NCI-H1436 treated with DMSO at 0.1 percent for 48 hours (cell line): ENCODE data around the gene FAM120B.

Experiments used
- DNase-seq: peaks from one replicate; lab custom pipeline; 2025; lab: John Stamatoyannopoulos, UW

FAM120B gene

DNA sequence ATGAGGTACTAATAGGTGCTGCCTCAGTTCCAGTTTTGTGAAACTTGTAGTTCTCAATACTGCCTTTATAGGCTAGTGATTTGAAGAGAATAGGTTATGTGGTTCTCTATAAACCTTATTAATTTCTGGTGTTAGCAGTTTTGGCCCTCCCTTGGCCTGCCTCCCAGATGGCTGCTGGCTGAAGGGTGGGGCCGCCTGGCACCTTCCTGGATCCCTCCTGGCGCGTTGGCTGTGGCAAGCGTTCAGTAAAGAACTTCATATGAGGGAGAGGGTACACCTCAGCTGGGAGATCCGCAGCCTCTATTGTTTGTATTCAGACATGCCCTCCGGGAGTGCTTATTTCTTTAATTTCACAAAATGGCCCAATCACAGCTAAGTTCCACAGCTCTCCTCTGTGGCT is 51.9 kb downstream of the FAM120B start:
- DNase-seq: no peak

DNA sequence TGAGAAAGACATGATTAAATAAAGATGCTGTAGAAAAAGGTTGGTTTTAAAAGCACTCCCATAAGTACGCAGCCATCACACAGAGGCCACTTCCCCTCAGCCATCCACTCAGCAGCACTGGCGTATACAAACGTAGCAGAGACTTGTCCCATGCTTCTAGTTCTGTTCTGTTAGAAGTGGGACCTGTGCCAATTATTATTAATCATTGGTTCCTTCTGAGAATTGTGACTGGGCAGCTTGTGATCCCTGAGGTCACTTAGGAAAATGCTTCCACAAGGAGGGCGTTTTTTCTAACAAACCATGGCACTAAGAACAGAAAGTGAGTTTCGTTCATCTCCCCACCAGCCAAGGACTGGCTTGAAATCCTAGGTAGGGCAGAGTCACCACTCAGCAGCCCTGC is 53.9 kb downstream of the FAM120B start:
- no peak for DNase-seq

DNA sequence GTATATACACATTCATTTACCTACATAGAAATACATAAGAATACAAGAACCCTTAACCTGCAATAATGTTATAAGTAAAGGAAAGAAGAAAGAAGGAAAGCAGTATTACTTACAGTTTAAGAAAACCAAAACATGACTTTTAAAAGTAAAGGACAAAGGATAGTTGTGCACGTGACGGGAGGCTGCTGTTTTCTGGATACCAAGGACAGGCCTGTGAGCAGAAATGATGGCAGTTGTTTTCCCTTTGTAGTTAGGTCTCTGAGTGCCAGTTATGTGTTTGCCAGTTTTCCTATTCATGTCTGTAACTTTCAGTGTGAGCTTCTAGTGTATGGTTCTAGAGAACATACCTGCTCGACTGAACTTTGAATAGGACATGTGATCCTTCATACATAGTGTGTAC is 54.8 kb downstream of the FAM120B start:
- DNase-seq: no peak

DNA sequence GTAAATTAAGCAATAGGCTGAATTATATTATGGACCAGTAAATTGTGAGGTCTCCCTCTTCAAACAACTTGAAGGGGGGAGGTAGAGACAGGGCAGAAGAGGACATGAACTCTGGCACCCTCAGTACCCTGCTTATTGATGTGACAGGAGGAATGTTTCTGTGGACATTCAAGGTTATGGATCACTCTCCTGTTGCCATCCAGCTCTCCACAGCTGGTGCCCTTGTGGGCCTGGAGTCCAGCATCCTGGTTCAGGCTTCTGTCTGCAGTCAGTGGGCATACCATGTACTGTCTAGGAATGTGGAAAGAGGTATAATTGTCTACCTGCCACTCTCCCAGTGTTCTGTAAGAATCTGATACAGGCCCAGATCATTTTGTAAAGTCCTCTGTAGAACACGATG is 55.6 kb downstream of the FAM120B start:
- no peak for DNase-seq

DNA sequence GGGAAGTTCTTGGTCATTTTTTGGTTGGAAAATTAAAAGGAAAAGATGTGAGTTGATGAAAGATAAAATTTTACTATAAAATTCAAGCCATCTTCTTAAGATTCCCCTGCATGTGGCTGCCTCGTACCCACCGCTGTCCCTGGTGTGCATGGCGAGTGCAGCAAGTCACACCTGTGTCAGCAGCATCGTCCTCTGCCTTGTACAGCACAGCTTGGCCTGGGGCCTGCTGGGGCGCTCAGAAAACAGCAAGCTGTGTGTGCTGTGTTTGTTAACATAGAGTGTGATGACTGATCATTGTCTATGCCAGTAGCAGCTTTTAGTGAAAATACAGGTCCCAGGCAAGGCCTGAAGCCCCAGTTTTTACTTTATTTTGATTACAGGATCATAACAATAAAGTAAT is 56.7 kb downstream of the FAM120B start:
- DNase-seq: no peak

DNA sequence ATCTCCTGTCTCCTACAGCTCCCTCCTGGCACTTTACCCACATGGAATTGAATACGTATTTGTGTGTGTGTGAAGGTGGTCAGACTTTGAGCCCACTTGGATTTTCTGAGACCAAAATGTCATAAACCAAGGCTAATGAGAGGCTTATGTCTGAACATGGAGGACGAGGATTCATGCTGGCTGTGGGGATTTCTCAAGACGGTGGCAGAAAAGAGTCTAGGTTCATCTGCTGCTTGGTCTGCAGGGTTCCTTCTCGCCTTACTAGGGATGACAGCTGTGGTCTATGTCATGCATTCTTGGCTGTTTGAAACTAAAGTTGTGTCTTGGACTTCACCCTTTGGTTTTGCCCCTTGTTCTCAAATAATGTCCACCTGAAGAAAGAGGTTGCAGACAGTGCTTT is 58.6 kb downstream of the FAM120B start:
- no peak for DNase-seq

DNA sequence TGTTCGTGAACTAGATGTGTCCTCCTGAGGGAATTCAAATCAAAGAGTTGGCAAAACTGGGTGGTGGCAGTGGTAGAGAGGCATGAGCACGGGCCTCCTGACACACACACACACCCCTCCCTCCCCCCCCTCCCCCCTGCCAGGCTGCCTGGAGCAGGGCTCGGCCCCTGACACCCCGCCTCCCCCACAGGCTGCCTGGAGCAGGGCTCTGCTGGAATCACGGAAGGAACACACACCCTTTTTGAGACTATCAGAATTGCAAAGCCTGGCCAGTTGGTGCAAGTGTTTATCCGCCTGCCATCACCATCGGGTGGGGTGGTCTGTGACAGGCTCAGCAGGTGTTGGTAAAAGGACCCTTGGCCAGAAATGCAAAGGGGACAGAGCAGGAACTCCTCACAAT is 59.0 kb downstream of the FAM120B start:
- DNase-seq: no peak

DNA sequence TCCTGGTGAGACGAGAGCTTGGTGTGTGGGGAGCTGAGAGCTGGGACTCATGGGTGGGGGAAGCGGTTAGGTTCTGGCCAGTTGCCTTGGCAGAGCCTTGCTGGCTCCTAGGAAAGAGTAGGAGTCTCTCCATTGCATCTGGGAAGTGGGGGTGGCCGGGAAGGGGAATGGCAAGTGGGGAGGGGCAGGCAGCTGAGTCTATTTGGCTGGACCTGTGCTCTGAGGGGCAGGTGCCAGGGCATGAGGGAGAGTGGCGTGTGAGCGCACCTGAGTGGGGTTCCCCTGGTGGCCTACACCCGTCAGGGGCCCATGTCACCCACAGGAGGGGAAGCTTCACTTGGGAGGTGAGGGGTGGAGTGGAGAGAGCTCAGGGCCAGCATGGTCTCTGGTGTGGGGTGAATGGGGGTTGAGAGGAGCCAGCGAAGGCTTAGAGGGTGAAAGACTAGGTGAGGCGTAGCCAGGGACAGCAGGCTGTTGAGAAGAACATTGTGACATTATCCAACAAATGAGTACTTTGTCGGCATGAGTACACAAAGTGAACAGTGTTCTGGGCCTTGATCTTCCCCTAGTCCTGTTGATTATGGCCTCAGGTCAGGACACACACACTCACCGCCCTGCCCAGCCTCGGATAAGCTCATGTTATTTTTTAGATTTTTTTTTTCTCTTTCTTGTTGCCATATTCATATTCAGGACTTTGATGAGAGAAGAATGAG is 59.8 kb downstream of the FAM120B start:
- no peak for DNase-seq

DNA sequence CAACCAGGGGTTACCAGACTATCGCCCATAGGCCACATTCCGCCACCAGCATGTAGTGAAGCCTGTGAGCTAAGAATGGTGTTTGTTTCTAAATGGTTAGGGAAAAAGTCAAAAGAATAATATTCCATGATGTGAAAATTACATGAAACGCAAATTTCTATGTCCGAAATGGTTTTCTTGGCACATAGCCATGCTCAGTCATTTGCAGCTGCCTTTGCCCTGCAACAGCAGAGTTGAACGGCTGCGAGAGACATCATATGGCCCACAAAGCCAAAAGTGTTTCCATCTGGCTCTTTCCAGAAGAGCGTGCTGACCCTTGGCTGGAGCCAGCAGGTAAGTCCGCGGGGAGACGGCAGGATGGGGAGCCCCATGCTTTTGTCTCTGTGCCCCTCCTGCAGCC is 60.7 kb downstream of the FAM120B start:
- no peak for DNase-seq

DNA sequence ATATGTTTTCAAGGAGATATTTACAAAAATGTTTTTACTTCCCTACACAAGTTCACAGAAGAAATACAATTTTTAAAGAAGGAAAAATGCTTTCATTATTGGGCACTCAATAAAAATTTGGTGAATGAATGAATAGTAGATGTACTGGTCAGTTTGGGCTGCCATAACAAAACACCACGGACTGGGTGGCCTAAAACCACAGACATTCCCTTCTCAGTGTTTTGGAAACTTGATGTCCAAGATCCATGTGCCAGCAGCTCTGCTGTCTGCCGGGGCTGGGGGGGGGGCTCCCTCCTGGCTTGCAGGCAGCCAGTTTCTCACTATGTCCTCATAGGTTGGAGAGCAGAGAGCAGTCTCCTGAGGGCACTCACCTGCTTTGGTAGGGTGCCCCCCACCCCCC is 62.0 kb downstream of the FAM120B start:
- no peak for DNase-seq

DNA sequence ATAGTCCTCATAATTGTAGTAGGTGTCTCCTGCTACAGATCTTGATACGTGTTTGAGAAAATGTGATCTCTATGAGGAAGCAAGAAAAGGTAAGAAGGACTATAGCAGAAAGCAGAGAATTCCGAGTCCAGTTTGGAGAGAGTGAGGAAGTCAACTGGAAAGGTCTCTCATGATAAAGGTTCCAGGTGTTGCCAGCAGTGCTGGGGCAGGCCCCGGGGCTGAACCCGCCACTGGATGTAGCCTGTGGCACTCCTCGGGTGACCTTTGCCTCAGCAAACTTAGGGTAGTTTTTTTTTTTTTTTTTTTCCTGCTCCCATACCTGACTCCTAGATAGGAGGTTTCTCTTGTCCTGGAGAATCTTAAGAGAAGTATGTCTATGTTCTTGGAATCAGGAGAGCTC is 62.8 kb downstream of the FAM120B start:
- DNase-seq: no peak

DNA sequence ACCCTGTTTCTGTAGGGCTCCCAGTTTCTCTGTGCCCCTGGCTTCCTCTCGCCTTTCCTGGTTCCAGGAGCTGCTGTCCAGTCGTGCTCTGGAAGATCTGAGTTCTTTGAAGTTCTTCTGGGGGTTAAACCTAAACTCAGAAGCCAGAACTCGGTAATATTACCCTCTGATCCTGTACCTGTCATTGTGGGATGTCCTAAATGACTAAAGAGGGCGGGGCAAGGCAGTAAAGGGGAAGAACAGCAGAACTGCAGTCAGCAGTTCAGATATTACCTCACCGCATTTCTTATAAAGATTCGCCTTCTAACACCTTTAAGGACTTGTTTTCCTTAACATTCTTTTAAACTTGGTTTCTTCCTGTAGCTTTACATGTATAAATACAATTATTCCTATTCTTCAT is 63.9 kb downstream of the FAM120B start:
- DNase-seq: no peak

DNA sequence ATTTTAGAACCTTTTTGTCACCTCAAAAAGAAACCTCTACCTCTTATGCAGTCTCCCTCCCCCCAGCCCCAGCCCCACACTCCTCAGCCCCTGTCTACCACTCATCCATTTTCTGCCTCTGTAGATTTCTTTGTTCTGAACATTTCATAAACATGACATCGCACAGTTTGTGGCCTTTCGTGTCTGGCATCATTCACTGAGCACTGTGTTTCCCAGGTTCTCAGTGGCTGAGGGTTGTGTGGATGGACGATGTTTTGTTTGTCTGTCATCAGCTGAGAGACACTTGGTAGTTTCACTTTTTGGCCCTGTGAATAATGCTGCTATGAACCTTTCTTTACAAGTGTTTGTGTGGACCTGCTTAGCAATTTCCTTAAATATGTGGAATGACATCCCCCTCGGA is 64.5 kb downstream of the FAM120B start:
- DNase-seq: no peak

DNA sequence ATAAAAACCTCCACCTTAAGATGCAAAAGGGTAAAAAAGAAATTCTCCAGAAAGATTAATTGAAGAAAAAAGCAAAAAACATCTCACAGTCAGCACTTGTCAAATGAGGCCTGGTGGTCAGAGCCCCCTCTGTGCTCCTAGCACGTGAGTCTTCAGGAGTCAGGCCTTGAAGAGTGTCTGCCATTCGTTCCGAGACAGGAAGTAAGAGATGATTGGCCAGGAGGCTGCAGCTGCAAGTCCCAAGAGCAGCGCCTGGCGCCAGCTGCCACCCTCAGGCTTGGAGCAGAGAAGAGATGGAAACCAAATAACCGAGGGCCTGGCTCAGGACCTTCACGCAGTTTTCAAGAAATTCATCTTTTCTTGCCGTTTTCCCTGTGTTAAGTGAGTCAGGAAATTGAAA is 65.0 kb downstream of the FAM120B start:
- DNase-seq: no peak

DNA sequence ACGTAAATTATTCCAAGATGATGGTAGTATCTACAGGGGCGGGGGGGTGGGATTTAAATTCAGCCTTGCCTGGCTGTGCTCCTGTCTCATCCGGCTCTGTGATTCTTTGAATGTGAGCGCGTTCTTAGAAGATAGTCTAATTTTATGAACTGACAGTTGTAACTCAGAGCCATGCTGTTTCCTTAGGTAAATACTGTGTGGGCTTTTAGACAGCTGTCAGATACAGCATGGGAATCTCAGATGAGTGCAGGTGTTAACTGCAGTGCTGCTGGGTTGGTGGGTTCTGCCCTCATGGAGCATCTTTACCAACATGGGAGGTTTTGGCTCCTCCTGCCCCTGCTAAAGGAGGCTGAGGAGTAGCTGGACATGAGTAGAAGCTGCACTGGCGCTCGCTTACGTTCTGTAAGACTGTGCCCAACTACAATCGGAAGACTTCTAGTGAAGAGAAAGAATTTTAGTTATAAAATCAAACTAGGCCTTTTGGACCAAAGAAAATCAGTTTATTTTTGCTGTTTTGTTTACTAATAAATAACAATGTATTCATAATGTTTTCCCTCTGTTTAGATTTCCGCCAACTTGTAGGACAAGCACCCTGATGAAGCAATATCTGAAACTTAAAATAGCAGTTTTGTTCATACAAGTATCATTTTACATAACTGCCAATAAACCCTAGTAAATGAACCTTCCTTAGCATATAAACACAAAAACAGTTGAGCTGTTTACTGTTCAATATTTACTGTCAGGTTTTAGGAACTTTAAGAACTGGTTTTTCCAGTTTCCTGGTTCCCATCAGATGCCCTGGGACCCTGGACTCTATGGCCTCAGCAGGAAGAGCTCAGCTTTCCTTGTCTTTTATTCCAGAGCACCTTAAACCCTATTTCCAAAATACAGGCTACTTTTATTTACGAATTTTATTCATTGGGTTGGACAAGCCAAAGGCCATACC is 66.1 kb downstream of the FAM120B start:
- DNase-seq: no peak

DNA sequence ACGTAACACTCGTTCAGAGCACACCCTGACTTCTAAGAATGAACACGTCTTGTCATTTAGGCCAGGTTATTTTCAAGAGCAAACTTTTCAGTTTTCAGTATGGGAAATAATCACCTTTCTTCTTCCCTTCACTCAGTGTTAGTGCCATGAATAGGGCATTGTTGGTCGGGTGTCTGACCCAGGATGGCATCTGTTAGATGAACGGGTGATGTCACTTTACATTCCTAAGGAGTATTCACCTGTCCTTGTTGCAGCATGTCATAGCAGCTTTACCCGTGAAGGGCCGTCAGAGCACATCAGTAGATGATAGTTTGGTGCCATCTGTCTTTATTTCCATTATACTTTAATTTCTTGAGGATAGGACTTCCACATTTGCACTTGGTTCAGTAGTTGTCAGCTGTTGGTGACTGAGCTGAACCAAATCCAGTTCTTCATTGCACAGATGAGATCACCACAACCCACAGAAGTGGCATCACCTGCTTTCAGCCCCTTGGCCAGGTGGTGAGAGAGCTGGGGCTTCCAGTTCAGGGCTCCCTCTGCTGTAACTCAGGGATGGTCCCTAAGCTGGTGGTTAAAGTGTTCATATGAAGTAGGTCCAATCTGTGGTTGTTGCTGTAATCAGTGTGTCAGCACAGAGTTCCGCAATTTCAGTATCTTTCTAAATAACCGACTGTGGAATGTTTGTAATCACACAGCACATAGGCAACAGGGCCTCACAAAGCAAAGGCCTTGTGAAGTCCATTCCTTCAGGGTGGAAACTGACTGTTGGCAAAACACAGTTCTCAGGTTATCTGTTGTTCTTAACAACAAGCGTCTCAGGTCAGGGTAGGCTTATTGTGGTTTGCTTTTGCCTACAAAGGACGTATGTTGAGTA is 68.2 kb downstream of the FAM120B start:
- DNase-seq: no peak

DNA sequence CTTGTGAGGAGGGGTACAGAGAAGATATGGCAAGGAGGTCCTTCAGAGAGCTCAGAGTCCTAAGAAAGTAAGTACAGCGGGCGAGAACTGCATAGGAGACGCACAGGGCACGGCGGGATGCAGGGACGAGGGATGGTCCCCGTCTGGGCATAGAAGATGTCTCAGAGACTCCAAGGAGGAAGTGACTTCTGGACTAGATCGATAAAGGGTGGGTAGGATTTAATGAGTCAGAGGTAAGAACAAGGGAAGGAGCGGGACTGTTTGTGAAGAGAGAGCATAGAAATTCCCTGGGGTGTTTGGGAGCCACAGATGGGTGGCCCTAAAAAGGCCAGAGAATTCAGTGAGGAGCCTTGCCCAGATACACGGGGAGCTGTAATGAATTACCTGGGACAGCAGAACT is 69.1 kb downstream of the FAM120B start:
- DNase-seq: no peak

DNA sequence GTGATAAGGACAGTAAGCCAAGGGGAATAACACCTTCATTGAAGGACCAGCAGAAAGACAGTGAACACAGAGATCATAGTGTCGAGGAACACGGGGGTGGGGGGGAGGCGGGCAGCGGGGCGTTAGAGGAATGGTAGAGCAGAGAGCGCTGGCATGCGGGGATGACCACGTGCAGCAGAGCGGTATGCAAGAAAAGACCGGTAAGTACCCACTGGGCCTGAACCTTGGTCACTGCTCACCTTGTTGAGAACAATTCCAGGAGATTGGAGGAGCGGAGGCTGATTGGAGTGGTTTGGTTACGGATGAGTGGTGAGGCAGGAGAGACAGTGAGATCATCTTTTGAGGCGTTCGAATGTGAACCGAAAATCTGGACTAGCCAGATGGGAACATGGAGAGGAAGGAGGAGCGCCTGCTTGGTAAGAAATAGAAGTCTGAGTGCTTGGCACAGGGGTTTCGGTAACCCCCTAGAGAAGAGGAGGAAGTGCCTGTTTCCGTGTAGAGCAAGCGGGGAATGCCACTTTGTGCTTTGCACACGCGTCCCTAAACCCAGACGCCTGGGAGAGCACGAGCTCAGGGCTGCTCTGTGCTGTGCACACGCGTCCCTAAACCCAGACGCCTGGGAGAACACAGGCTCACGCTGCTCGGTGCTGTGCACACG is 70.0 kb downstream of the FAM120B start:
- DNase-seq: no peak

DNA sequence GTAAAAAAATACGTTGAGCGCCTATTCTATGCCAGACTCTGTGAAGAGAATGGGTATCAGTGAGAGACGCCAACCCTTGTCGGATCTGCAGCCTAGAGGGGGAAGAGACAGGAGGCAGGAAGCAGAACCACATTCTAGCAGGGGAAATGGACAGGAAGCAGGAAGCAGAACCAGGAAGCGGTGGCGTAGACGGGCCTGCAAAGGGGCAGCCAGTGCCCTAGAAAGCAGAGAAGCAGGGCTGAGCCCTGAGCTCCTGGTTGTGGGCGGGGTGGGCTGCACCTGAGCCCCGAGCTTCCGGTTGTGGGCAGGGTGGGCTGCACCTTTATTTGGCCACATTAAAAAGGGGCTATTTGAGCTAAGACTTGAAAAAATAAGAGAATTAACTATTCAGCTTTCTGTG is 71.9 kb downstream of the FAM120B start:
- no peak for DNase-seq

DNA sequence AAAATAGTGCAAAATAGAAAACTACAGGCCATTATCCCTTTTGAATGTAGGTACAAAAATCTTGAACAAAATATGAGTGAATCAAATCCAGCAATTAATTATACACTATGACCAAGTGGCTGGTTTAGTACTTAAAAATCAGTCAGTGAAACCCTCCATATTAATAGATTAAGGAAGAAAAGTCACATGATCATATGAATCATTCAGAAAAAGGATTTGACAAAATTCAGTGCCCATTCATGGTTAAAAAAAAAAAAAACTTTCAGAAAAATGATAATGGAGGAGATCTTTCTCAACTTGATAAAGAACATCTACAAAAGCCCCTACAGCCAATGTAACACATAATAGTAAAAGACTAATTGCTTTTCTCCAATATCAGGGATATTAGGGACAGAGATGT is 75.0 kb downstream of the FAM120B start:
- no peak for DNase-seq

DNA sequence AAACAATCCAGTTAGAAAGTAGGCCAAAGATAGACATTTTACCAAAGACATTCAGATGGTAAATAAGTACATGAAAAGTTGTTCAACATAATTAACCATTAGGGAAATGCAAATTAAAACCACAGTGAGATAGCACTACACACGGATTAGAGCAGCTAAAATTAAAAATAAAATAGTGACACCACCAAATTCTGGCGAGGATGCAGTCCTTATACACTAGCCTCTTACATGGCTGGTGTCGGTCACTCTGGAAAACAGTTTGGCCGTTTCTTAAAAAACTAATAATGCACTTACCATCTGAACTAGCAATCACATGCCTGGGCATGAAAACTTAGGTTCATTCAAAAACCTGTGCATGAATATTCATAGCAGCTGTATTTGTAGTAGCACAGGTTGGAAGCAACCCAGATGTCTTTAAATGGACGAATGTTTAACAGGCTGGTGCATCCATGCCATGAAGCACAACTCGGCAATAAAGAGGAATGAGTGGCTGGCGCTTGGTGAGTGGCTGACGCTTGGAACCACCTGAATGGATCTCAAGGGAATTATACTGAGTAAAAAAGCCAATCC is 77.0 kb downstream of the FAM120B start:
- no peak for DNase-seq

DNA sequence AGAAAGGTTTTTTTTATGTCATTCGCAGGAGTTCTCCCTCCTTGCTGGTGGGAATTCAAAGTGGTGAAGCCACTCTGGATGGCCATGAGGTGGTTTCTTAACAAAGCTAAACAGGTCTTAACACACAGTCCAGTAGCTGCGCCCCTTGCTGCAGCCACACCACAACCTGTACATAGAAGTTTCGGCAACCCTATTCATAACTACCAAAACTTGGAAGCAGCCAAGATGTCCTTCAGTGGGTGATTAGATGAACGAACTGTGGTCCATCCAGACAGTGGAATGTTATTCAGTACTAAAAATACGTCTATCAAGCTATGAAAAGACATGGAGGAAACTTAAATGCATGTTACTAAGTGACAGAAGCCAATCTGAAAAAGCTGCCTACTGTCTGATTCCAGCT is 78.9 kb downstream of the FAM120B start:
- DNase-seq: no peak
